Subcutaneous adipose tissue (tissue), 4 donors: ENCODE data around the gene PIEZO2. TPM values are rescaled to one million over a fixed set of nuclear protein-coding genes. Genes with fewer than 3 reads are reported as not detected.

Experiments used
- CTCF ChIP-seq: fragments of 450-650 bp; IDR thresholded peaks from one replicate; pipeline ENCODE4 v1.5.1; 2016; ENCODE audit warnings: low read depth, mild to moderate bottlenecking, control low read depth, antibody characterized with exemption, moderate library complexity
- total RNA-seq, 4 donors: library from RNA; depleted of rRNA; stranded (reverse); fragments of >200 nt; gene quantifications; one replicate each; pipeline ENCODE4 v1.1.0, GENCODE V29; 2016

The PIEZO2 gene
- total RNA-seq, 4 donors from 2014 or later: 0.85 to 2.2 (median 1.1) TPM

- TF ChIP-seq CTCF: no peak
These were observed 397.0 kb downstream of the PIEZO2 start for GRCh38 chr18:10752382-10752781.

- no peak for TF ChIP-seq CTCF
These were observed 397.7 kb downstream of the PIEZO2 start for GRCh38 chr18:10751653-10752052.

GRCh38 chr18:10750191-10751035 lies 399.0 kb downstream of the PIEZO2 start:
- TF ChIP-seq CTCF: no peak

DNA sequence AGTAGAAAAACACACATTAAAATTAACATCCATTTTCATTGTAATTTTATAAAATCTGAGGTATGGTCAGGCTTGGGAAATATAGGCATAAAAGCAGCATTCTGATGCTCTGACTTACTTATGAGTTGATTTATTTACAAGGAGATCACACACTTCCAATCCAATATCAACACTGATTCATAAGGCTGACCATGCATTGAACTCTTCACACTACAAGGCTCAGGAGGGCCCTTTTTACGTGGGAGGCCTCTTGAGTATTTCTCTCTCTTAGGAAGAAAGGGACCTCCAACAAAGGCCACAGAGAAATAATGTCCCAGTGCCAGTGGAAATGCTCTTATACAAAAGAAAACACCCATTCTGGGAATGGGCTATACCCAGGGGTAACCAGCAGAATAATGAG lies 400.7 kb downstream of the PIEZO2 start:
- no peak for TF ChIP-seq CTCF

DNA sequence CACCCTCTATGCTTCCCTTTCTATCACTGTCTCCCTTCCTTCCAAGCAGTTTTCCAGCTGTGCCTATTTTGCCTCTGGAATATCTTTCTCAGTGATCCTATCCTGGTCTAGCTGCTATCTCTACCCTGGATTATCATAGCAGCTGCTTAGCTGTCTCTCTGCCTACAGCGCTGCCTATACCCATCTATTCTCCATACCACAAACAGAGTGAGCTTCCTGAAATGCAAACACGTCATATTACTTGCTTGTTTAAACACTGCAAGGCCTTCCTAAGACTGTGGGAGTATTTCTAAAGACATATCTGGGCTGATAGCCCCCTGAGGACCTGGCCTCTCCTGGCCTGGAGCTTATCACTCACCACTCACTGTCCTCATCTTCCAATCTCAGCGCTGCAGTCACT lies 403.4 kb downstream of the PIEZO2 start:
- TF ChIP-seq CTCF: no peak

GRCh38 chr18:10745219-10745618 lies 404.1 kb downstream of the PIEZO2 start:
- TF ChIP-seq CTCF: no peak

DNA sequence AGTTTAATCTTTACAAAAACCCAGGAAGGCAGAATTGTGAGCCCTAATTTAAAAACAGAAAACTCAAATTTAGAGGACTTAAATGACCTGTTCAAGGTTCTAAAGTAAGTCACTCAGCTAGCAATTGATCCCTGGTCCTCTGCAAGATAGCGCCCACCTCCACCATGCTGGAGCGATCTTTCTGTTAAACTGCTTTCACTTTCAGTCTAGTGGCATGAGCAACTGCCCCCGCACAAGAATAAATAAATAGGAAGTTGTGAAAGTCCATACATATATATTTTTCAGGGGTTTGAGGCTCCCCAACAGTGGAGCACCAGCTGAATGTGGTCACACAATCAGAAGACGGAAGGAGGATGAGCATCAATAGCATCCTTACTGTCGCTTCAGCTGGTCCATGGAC lies 405.6 kb downstream of the PIEZO2 start:
- TF ChIP-seq CTCF: no peak
